Measurements from ENCODE around the gene ULK4.

The ULK4 gene

DNA sequence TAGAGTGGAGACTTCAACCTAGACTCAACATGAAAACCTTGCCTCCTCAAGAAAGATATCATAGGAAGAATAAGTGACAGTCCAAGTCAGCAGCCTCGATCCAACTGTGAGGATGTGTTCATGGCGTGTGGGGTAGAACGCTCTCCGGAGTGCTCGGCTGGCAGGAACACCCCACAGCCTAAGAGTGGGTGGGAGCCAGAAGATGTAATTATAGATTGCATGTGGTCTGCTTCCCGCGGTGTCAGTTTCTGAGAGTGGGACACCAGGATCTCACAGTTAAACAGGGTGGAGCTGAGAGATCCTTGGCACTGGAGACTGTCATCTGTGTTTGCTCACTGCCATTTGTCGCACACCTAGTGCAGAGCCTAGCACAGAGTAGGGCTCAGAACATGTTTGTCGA lies 604.6 kb downstream of the ULK4 start:
- no peaks in the 10 kb centered on the region for H3K36me3 ChIP-seq (ENCODE audit: low read length)
- H3K9me2 ChIP-seq (replicated peaks; ENCODE audit: insufficient read depth, low read length), result no peaks in the 10 kb centered on the region
- H3K9ac ChIP-seq (ENCODE audit: low read length), result no peak overlapping the region
- H3K4me2 ChIP-seq (ENCODE audit: low read depth, low read length, poor library complexity, severe bottlenecking), result no peak overlapping the region
- TF ChIP-seq EZH2phosphoT487 (conservative IDR thresholded peaks at IDR 0.05; ENCODE audit: low read length) (no peak), CTCF (IDR thresholded peaks at IDR 0.05; ENCODE audit: insufficient read depth, low read length, poor library complexity, severe bottlenecking) (no peak)
- no peaks in the 10 kb centered on the region for H3K9me3 ChIP-seq (ENCODE audit: insufficient read depth, low read length)
- H2AFZ ChIP-seq (ENCODE audit: low read depth, low read length, severe bottlenecking), result no peak overlapping the region
- H3K27me3 ChIP-seq (ENCODE audit: low read length), result no peaks in the 10 kb centered on the region
- H3F3A ChIP-seq (ENCODE audit: insufficient read depth), result no peaks in the 10 kb centered on the region
- H3K79me2 ChIP-seq (ENCODE audit: insufficient read depth, low read length), result no peaks in the 10 kb centered on the region
- H3K27ac ChIP-seq (ENCODE audit: low read depth, low read length), result no peak overlapping the region
- no peak overlapping the region for H3K4me3 ChIP-seq (ENCODE audit: insufficient read depth, low read length, poor library complexity, severe bottlenecking)
- no peaks in the 10 kb centered on the region for H4K20me1 ChIP-seq (ENCODE audit: low read depth, low read length)

DNA sequence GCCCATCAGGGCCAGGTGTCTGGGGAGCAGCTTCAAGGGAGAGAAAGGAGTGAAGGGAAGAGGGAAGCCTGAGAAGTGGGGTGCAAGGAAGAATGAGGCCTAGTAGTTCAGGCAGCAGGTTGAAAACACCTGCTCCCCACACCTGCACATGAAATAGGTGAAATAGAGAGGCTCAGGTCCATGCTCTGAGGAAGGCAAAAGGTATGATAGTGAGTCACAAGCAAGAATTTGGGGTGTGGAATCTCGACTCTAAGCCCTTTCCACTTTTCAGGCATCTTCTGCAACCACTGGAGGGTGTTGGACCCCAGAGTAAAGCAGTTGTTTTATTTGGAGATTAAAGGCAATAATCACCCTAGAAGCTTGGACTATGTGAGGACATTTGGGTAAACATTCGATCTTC lies 605.1 kb downstream of the ULK4 start:
- Histone ChIP-seq H3K9me2 (replicated peaks; ENCODE audit: insufficient read depth, low read length) (no peaks in the 10 kb centered on the region), H3K4me3 (ENCODE audit: insufficient read depth, low read length, poor library complexity, severe bottlenecking) (no peak overlapping the region), H3K4me2 (ENCODE audit: low read depth, low read length, poor library complexity, severe bottlenecking) (no peak overlapping the region), H3K27me3 (ENCODE audit: low read length) (no peaks in the 10 kb centered on the region), H4K20me1 (ENCODE audit: low read depth, low read length) (no peaks in the 10 kb centered on the region), H3K9ac (ENCODE audit: low read length) (no peak overlapping the region), H3K27ac (ENCODE audit: low read depth, low read length) (no peak overlapping the region), H3K79me2 (ENCODE audit: insufficient read depth, low read length) (no peaks in the 10 kb centered on the region), H3F3A (ENCODE audit: insufficient read depth) (no peaks in the 10 kb centered on the region), H3K9me3 (ENCODE audit: insufficient read depth, low read length) (no peaks in the 10 kb centered on the region), H2AFZ (ENCODE audit: low read depth, low read length, severe bottlenecking) (no peak overlapping the region), H3K36me3 (ENCODE audit: low read length) (no peaks in the 10 kb centered on the region)
- TF ChIP-seq EZH2phosphoT487 (conservative IDR thresholded peaks at IDR 0.05; ENCODE audit: low read length) (no peak), CTCF (IDR thresholded peaks at IDR 0.05; ENCODE audit: insufficient read depth, low read length, poor library complexity, severe bottlenecking) (no peak)

DNA sequence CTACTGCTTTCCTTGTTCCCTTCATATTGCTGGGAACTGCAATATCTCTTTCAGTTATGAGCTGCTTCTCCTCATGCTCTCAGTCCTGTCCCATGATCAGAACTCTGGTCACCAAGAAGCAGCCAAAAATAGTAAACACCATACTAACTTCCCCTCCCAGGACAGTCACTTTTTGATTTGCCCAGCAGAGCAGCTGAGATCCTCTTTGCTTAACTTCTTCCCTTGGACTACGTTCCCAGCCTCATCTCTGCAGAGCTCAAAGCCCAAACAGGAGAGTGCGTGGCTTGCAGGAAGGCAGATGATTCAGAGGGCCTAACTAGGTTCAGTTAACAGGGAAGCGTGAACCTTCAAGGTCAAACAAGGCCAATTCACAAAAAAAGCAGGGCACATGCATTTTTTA lies 609.4 kb downstream of the ULK4 start:
- H3K27ac ChIP-seq (ENCODE audit: low read depth, low read length), result no peak overlapping the region
- H3K9me3 ChIP-seq (ENCODE audit: insufficient read depth, low read length), result no peaks in the 10 kb centered on the region
- no peaks in the 10 kb centered on the region for H4K20me1 ChIP-seq (ENCODE audit: low read depth, low read length)
- no peaks in the 10 kb centered on the region for H3F3A ChIP-seq (ENCODE audit: insufficient read depth)
- TF ChIP-seq CTCF (IDR thresholded peaks at IDR 0.05; ENCODE audit: insufficient read depth, low read length, poor library complexity, severe bottlenecking) (no peak), EZH2phosphoT487 (conservative IDR thresholded peaks at IDR 0.05; ENCODE audit: low read length) (no peak)
- H3K4me3 ChIP-seq (ENCODE audit: insufficient read depth, low read length, poor library complexity, severe bottlenecking), result no peak overlapping the region
- no peaks in the 10 kb centered on the region for H3K27me3 ChIP-seq (ENCODE audit: low read length)
- H3K9me2 ChIP-seq (replicated peaks; ENCODE audit: insufficient read depth, low read length), result no peaks in the 10 kb centered on the region
- H3K9ac ChIP-seq (ENCODE audit: low read length), result no peak overlapping the region
- no peaks in the 10 kb centered on the region for H3K79me2 ChIP-seq (ENCODE audit: insufficient read depth, low read length)
- no peak overlapping the region for H3K4me2 ChIP-seq (ENCODE audit: low read depth, low read length, poor library complexity, severe bottlenecking)
- H3K36me3 ChIP-seq (ENCODE audit: low read length), result no peaks in the 10 kb centered on the region
- H2AFZ ChIP-seq (ENCODE audit: low read depth, low read length, severe bottlenecking), result no peak overlapping the region

DNA sequence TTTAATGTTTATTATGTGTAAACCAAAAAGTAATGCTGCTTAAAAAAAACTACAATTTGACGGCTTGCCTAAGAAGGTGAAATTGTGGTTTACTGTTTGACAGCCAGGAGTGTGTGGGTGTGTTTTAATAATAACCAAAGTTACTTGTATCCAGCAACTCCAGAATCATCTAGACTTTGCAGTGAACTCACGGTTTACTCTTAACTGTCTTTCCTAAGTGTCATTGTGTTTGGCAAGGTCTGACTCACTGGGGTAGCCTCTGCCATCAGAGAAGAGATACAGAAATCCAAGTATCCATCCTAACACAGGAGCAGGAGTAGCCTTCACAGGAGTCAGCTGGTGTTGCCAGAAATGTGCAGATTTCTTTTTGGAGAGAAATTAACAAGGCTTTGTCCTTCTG lies 611.5 kb downstream of the ULK4 start:
- TF ChIP-seq CTCF (IDR thresholded peaks at IDR 0.05; ENCODE audit: insufficient read depth, low read length, poor library complexity, severe bottlenecking), result no peak
- no peak for TF ChIP-seq EZH2phosphoT487 (conservative IDR thresholded peaks at IDR 0.05; ENCODE audit: low read length)
- Histone ChIP-seq H3K27ac (ENCODE audit: low read depth, low read length) (no peak overlapping the region), H3K79me2 (ENCODE audit: insufficient read depth, low read length) (no peaks in the 10 kb centered on the region), H4K20me1 (ENCODE audit: low read depth, low read length) (no peaks in the 10 kb centered on the region), H3K4me2 (ENCODE audit: low read depth, low read length, poor library complexity, severe bottlenecking) (no peak overlapping the region), H3K9me3 (ENCODE audit: insufficient read depth, low read length) (no peaks in the 10 kb centered on the region), H3F3A (ENCODE audit: insufficient read depth) (no peaks in the 10 kb centered on the region), H3K27me3 (ENCODE audit: low read length) (no peaks in the 10 kb centered on the region), H3K9me2 (replicated peaks; ENCODE audit: insufficient read depth, low read length) (no peaks in the 10 kb centered on the region), H2AFZ (ENCODE audit: low read depth, low read length, severe bottlenecking) (no peak overlapping the region), H3K36me3 (ENCODE audit: low read length) (no peaks in the 10 kb centered on the region), H3K4me3 (ENCODE audit: insufficient read depth, low read length, poor library complexity, severe bottlenecking) (no peak overlapping the region), H3K9ac (ENCODE audit: low read length) (no peak overlapping the region)

Measured in SU-DHL-6 (cell line).